ENCODE results near the gene TLCD3A. TPM values are rescaled to one million over a fixed set of nuclear protein-coding genes. Genes with fewer than 3 reads are reported as not detected.
A peak's percentile ranks its signal among the peaks of the same experiment; 100 is the strongest.

TLCD3A gene
- total RNA-seq, 1 experiment from 2014 or later, result 31.6 TPM

- H3K4me1 Mint-ChIP-seq (ENCODE audit: insufficient read depth, unreplicated experiment), result no peaks in the 10 kb centered on the region
- no peak overlapping the region for H3K4me3 Mint-ChIP-seq (ENCODE audit: unreplicated experiment)
- BruUV-seq (replicated peaks), result no TSS peak
- DNase-seq (ENCODE audit: unreplicated experiment), result no peak
- ChIA-PET CTCF (interaction anchor here (0.5 kb wide), 1 partner anchor 21 kb away, joined by 3 read pairs; no protein-coding TSS in a partner anchor), POLR2A (no interaction called here)
- peak overlapping the region; percentile 39 for H3K27ac Mint-ChIP-seq (ENCODE audit: low read depth, unreplicated experiment)
- no peaks in the 10 kb centered on the region for H3K9me3 Mint-ChIP-seq (ENCODE audit: unreplicated experiment)
- no peaks in the 10 kb centered on the region for H3K27me3 Mint-ChIP-seq (ENCODE audit: insufficient read depth, unreplicated experiment)
- intact Hi-C loops (cut with micrococcal nuclease), result no loop called here
- peaks cover 44% of the 10 kb centered on the region for H3K36me3 Mint-ChIP-seq (ENCODE audit: insufficient read depth, unreplicated experiment)
- no peak for TF ChIP-seq CTCF (IDR thresholded peaks at IDR 0.05; ENCODE audit: unreplicated experiment)
Measured at GRCh38 chr17:708132-708531, 24.3 kb upstream of the TLCD3A start.

GRCh38 chr17:718075-718474 lies 14.3 kb upstream of the TLCD3A start:
- BruUV-seq (replicated peaks), result no TSS peak
- Mint-ChIP-seq H3K4me1 (ENCODE audit: insufficient read depth, unreplicated experiment) (peaks cover 25% of the 10 kb centered on the region), H3K27me3 (ENCODE audit: insufficient read depth, unreplicated experiment) (no peaks in the 10 kb centered on the region), H3K4me3 (ENCODE audit: unreplicated experiment) (no peak overlapping the region), H3K9me3 (ENCODE audit: unreplicated experiment) (no peaks in the 10 kb centered on the region), H3K36me3 (ENCODE audit: insufficient read depth, unreplicated experiment) (peaks cover 19% of the 10 kb centered on the region), H3K27ac (ENCODE audit: low read depth, unreplicated experiment) (no peak overlapping the region)
- no peak for TF ChIP-seq CTCF (IDR thresholded peaks at IDR 0.05; ENCODE audit: unreplicated experiment)
- intact Hi-C loops (cut with micrococcal nuclease), result loop anchor here (5.0 kb wide), 1 partner anchor 34 kb away; the partner anchor contains the start of gene GEMIN4
- ChIA-PET CTCF (interaction anchor here (0.8 to 1.0 kb wide), 2 partner anchors 13 to 15 kb away, joined by 3 read pairs; no protein-coding TSS in a partner anchor), POLR2A (interaction anchor here (0.8 to 5.5 kb wide), 4 partner anchors 11 to 27 kb away, joined by 4 to 45 read pairs (median 16); no protein-coding TSS in a partner anchor)
- DNase-seq (ENCODE audit: unreplicated experiment), result no peak

- ChIA-PET POLR2A (interaction anchor here (0.6 to 1.9 kb wide), 4 partner anchors 9 to 276 kb away, joined by 3 to 16 read pairs (median 6); partner anchors contain the start of genes TIMM22 and TLCD3A), CTCF (no interaction called here)
- Mint-ChIP-seq H3K27me3 (ENCODE audit: insufficient read depth, unreplicated experiment) (no peaks in the 10 kb centered on the region), H3K9me3 (ENCODE audit: unreplicated experiment) (no peaks in the 10 kb centered on the region), H3K36me3 (ENCODE audit: insufficient read depth, unreplicated experiment) (peaks cover 13% of the 10 kb centered on the region), H3K27ac (ENCODE audit: low read depth, unreplicated experiment) (peak overlapping the region; percentile 50), H3K4me1 (ENCODE audit: insufficient read depth, unreplicated experiment) (peaks cover 25% of the 10 kb centered on the region), H3K4me3 (ENCODE audit: unreplicated experiment) (no peak overlapping the region)
- no peak for DNase-seq (ENCODE audit: unreplicated experiment)
- intact Hi-C loops (cut with micrococcal nuclease), result no loop called here
- BruUV-seq (replicated peaks), result no TSS peak
- TF ChIP-seq CTCF (IDR thresholded peaks at IDR 0.05; ENCODE audit: unreplicated experiment), result no peak
Measured at GRCh38 chr17:720706-721539, 11.5 kb upstream of the TLCD3A start.

GRCh38 chr17:721540-721937 lies 10.9 kb upstream of the TLCD3A start:
- no TSS peak for BruUV-seq (replicated peaks)
- POLR2A ChIA-PET, result interaction anchor here (0.6 to 1.9 kb wide), 5 partner anchors 9 to 275 kb away, joined by 3 to 16 read pairs (median 5); partner anchors contain the start of genes TIMM22 and TLCD3A
- no peak for TF ChIP-seq CTCF (IDR thresholded peaks at IDR 0.05; ENCODE audit: unreplicated experiment)
- H3K27me3 Mint-ChIP-seq (ENCODE audit: insufficient read depth, unreplicated experiment), result no peaks in the 10 kb centered on the region
- H3K36me3 Mint-ChIP-seq (ENCODE audit: insufficient read depth, unreplicated experiment), result peaks cover 13% of the 10 kb centered on the region
- H3K4me3 Mint-ChIP-seq (ENCODE audit: unreplicated experiment), result no peak overlapping the region
- DNase-seq (ENCODE audit: unreplicated experiment), result no peak
- no peaks in the 10 kb centered on the region for H3K9me3 Mint-ChIP-seq (ENCODE audit: unreplicated experiment)
- intact Hi-C loops (cut with micrococcal nuclease), result no loop called here
- CTCF ChIA-PET, result interaction anchor here (0.6 to 1.0 kb wide), 3 partner anchors 9 to 311 kb away, joined by 3 read pairs; no protein-coding TSS in a partner anchor
- peaks cover 25% of the 10 kb centered on the region for H3K4me1 Mint-ChIP-seq (ENCODE audit: insufficient read depth, unreplicated experiment)
- H3K27ac Mint-ChIP-seq (ENCODE audit: low read depth, unreplicated experiment), result peak overlapping the region; percentile 50

Data from MCF 10A (cell line).